Neuronal stem cell (in vitro differentiated cells): Measurements from ENCODE around the gene TRAF4.
A peak's percentile ranks its signal among the peaks of the same experiment; 100 is the strongest.

Experiments
- DNase-seq: peaks from one replicate; pipeline ENCODE4 v3.0.0-alpha.2; 2013; ENCODE audit warnings: low spot score
- H2AFZ ChIP-seq: one replicate; pipeline ENCODE4 v1.6.1; 2013; ENCODE audit warnings: mild to moderate bottlenecking, low read length, inconsistent platforms
- H2AK5ac ChIP-seq: 2 replicates; pipeline ENCODE4 v1.6.1; 2013; ENCODE audit warnings: low read depth, mild to moderate bottlenecking, inconsistent platforms, low read length, moderate library complexity, mixed read lengths
- H2BK120ac ChIP-seq: 2 replicates; pipeline ENCODE4 v1.6.1; 2013; ENCODE audit warnings: low read depth, mild to moderate bottlenecking, inconsistent platforms, low read length, moderate library complexity, mixed read lengths
- H2BK12ac ChIP-seq: one replicate; pipeline ENCODE4 v1.6.1; 2013; ENCODE audit warnings: low read length, inconsistent platforms
- H2BK15ac ChIP-seq: 2 replicates; pipeline ENCODE4 v1.6.1; 2013; ENCODE audit warnings: mild to moderate bottlenecking, low read length, inconsistent platforms, mixed read lengths
- H2BK5ac ChIP-seq: one replicate; pipeline ENCODE4 v1.6.1; 2013; ENCODE audit warnings: inconsistent platforms, mild to moderate bottlenecking, low read length, moderate library complexity
- H3K14ac ChIP-seq: one replicate; pipeline ENCODE4 v1.6.1; 2013; ENCODE audit warnings: low read length, inconsistent platforms
- H3K18ac ChIP-seq: 2 replicates; pipeline ENCODE4 v1.6.1; 2013; ENCODE audit warnings: low read length, inconsistent platforms
- H3K23ac ChIP-seq: 2 replicates; pipeline ENCODE4 v1.6.1; 2013; ENCODE audit warnings: low read depth, mild to moderate bottlenecking, mixed read lengths, low read length, inconsistent platforms; ENCODE audit not compliant: poor library complexity
- H3K27ac ChIP-seq: replicated peaks from 3 replicates; pipeline ENCODE4 v1.5.1; 2013; ENCODE audit warnings: low read length, inconsistent platforms
- H3K27me3 ChIP-seq, 3 experiments: 2 replicates each; pipeline ENCODE4 v1.6.1; 2013; ENCODE audit warnings: low read length in 3 of 3, mild to moderate bottlenecking in 2 of 3, inconsistent platforms in 1 of 3, low read depth in 1 of 3, mixed read lengths in 1 of 3, moderate library complexity in 1 of 3; ENCODE audit not compliant: control insufficient read depth in 3 of 3, insufficient read depth in 3 of 3
- H3K36me3 ChIP-seq, 2 donors: replicated peaks in 1 of 2; 2 replicates each; pipeline ENCODE4 v1.6.1; 2013; ENCODE audit warnings: low read length in 2 of 2; ENCODE audit not compliant: control insufficient read depth in 2 of 2, insufficient read depth in 2 of 2
- H3K4ac ChIP-seq: 2 replicates; pipeline ENCODE4 v1.6.1; 2013; ENCODE audit warnings: inconsistent platforms, mild to moderate bottlenecking, low read length, moderate library complexity
- H3K4me1 ChIP-seq, 2 donors: 1 replicate in 1 of 2; 2 replicates in 1 of 2; pipeline ENCODE4 v1.6.1; 2013; ENCODE audit warnings: low read length in 2 of 2, low read depth in 1 of 2; ENCODE audit not compliant: control insufficient read depth in 2 of 2, insufficient read depth in 1 of 2
- H3K4me2 ChIP-seq: one replicate; pipeline ENCODE4 v1.6.1; 2013; ENCODE audit warnings: mild to moderate bottlenecking, low read length, inconsistent platforms; ENCODE audit not compliant: insufficient read depth, poor library complexity, severe bottlenecking
- H3K4me3 ChIP-seq, 2 donors: 2 replicates each; pipeline ENCODE4 v1.5.1; 2013; ENCODE audit warnings: low read length in 2 of 2, mild to moderate bottlenecking in 2 of 2, inconsistent platforms in 1 of 2, moderate library complexity in 1 of 2
- H3K79me1 ChIP-seq: one replicate; pipeline ENCODE4 v1.6.1; 2013; ENCODE audit warnings: low read depth, mild to moderate bottlenecking, inconsistent platforms, low read length, moderate library complexity
- H3K9ac ChIP-seq: one replicate; pipeline ENCODE4 v1.6.1; 2013; ENCODE audit warnings: mild to moderate bottlenecking, low read depth, low read length, inconsistent platforms; ENCODE audit not compliant: poor library complexity
- H3K9me3 ChIP-seq, 2 donors: replicated peaks in 1 of 2; 2 replicates each; pipeline versions ENCODE3 to v1.6.1; 2013; ENCODE audit warnings: low read length in 2 of 2, mild to moderate bottlenecking in 2 of 2, inconsistent platforms in 1 of 2, low read depth in 1 of 2, mixed read lengths in 1 of 2, moderate library complexity in 1 of 2; ENCODE audit not compliant: control insufficient read depth in 2 of 2, insufficient read depth in 1 of 2
- H4K8ac ChIP-seq: one replicate; pipeline ENCODE4 v1.6.1; 2013; ENCODE audit warnings: low read depth, mild to moderate bottlenecking, inconsistent platforms, low read length, moderate library complexity
- H4K91ac ChIP-seq: one replicate; pipeline ENCODE4 v1.6.1; 2013; ENCODE audit warnings: low read length, low read depth, mild to moderate bottlenecking, inconsistent platforms; ENCODE audit not compliant: poor library complexity
- WGBS, 2 donors: extraction: QIAGEN DNeasy Blood & Tissue Kit; methylation state at CpG; one replicate each; pipeline ENCODE4 v1.1.7; 2013; ENCODE audit warnings: missing lambda C conversion rate in 2 of 2, mixed read lengths in 1 of 2; ENCODE audit not compliant: insufficient read length in 2 of 2, insufficient replicate concordance in 1 of 2; ENCODE audit errors: extremely low coverage in 2 of 2; 5-methylcytosine and 5-hydroxymethylcytosine counted together

The TRAF4 gene

GRCh38 chr17:28747051-28747691, 3.4 kb downstream of the TRAF4 start:
- Histone ChIP-seq H2BK15ac (no peak overlapping the region), H4K8ac (no peak overlapping the region), H3K27me3 (no peaks in the 10 kb centered on the region), H3K9me3 (no peaks in the 10 kb centered on the region), H2BK5ac (peak overlapping the region; percentile 32), H4K91ac (no peak overlapping the region), H2AK5ac (peak overlapping the region; percentile 3), H3K4me1 (peaks cover 19 to 30% of the 10 kb centered on the region in 2 donors), H3K9ac (peak overlapping the region; percentile 50), H3K18ac (peak overlapping the region; percentile 44), H3K23ac (peak overlapping the region; percentile 16), H3K14ac (no peak overlapping the region), H3K4ac (no peak overlapping the region), H3K4me3 (no peak overlapping the region), H2AFZ (no peak overlapping the region), H3K27ac (peak overlapping the region; percentile 72), H3K79me1 (peaks cover 27% of the 10 kb centered on the region), H3K36me3 (peaks cover 52 to 74% of the 10 kb centered on the region in 2 donors), H2BK12ac (no peak overlapping the region), H2BK120ac (no peak overlapping the region), H3K4me2 (peak overlapping the region; percentile 52)
- no CpG with 5 or more reads among the region's 7 CpGs for WGBS, 2 donors
- DNase-seq = no peak

GRCh38 chr17:28747801-28748750, 4.3 kb downstream of the TRAF4 start:
- H3K18ac ChIP-seq = peak overlapping the region; percentile 75
- no peak overlapping the region for H3K4ac ChIP-seq
- H2BK5ac ChIP-seq = no peak overlapping the region
- H3K27ac ChIP-seq = no peak overlapping the region
- peaks cover 27% of the 10 kb centered on the region for H3K79me1 ChIP-seq
- no peak overlapping the region for H2BK15ac ChIP-seq
- no peaks in the 10 kb centered on the region for H3K27me3 ChIP-seq
- peaks cover 0 to 2% of the 10 kb centered on the region in 2 donors for H3K9me3 ChIP-seq
- WGBS, 2 donors = no CpG with 5 or more reads among the region's 18 CpGs
- peaks cover 19 to 27% of the 10 kb centered on the region in 2 donors for H3K4me1 ChIP-seq
- H2AK5ac ChIP-seq = peak overlapping the region; percentile 3
- H3K4me3 ChIP-seq = no peak overlapping the region
- no peak overlapping the region for H3K4me2 ChIP-seq
- peak overlapping the region; percentile 14 for H2BK12ac ChIP-seq
- H3K36me3 ChIP-seq = peaks cover 55 to 82% of the 10 kb centered on the region in 2 donors
- H2BK120ac ChIP-seq = no peak overlapping the region
- H4K91ac ChIP-seq = no peak overlapping the region
- peak overlapping the region; percentile 36 for H3K9ac ChIP-seq
- no peak overlapping the region for H2AFZ ChIP-seq
- peak overlapping the region; percentile 23 for H4K8ac ChIP-seq
- peak overlapping the region; percentile 16 for H3K23ac ChIP-seq
- no peak overlapping the region for H3K14ac ChIP-seq
- no peak for DNase-seq

GRCh38 chr17:28748852-28749515, 5.2 kb downstream of the TRAF4 start:
- H3K4me3 ChIP-seq = no peak overlapping the region
- H3K9me3 ChIP-seq = peaks cover 0 to 2% of the 10 kb centered on the region in 2 donors
- no peak overlapping the region for H3K4ac ChIP-seq
- no peak for DNase-seq
- H3K14ac ChIP-seq = no peak overlapping the region
- H4K8ac ChIP-seq = peak overlapping the region; percentile 6
- H2AFZ ChIP-seq = no peak overlapping the region
- H3K18ac ChIP-seq = no peak overlapping the region
- peaks cover 19 to 27% of the 10 kb centered on the region in 2 donors for H3K4me1 ChIP-seq
- no peak overlapping the region for H3K27ac ChIP-seq
- peak overlapping the region; percentile 18 for H2BK120ac ChIP-seq
- no peak overlapping the region for H2AK5ac ChIP-seq
- no CpG with 5 or more reads among the region's 18 CpGs for WGBS, 2 donors
- H2BK12ac ChIP-seq = no peak overlapping the region
- peak overlapping the region; percentile 61 for H3K23ac ChIP-seq
- no peak overlapping the region for H3K4me2 ChIP-seq
- no peak overlapping the region for H4K91ac ChIP-seq
- H3K36me3 ChIP-seq = peaks cover 55 to 82% of the 10 kb centered on the region in 2 donors
- no peak overlapping the region for H2BK15ac ChIP-seq
- no peaks in the 10 kb centered on the region for H3K27me3 ChIP-seq
- H2BK5ac ChIP-seq = no peak overlapping the region
- peak overlapping the region; percentile 54 for H3K9ac ChIP-seq
- peaks cover 26% of the 10 kb centered on the region for H3K79me1 ChIP-seq
